Tibial artery (tissue), 4 donors: Measurements from ENCODE around the gene MRPS33.

ENCODE experiments used
- DNase-seq, 2 donors: peaks; one replicate each; pipeline ENCODE4 v3.0.0-alpha.2; 2019
- H3K27ac ChIP-seq, 2 donors: fragments of 200-600 bp; sonication (generic) in 1 of 2; 1 replicate in 1 of 2; 2 replicates in 1 of 2; pipeline ENCODE4 v1.5.1; 2018 to 2019; ENCODE audit warnings: mild to moderate bottlenecking in 1 of 2
- H3K27me3 ChIP-seq, 2 donors: fragments of 200-600 bp; sonication (generic) in 1 of 2; one replicate each; pipeline versions ENCODE4 v1.5.1 to v1.6.0; 2016 to 2019
- H3K36me3 ChIP-seq, 3 donors: fragments of 200-600 bp; sonication (generic) in 2 of 3; one replicate each; pipeline ENCODE4 v1.5.1; 2016 to 2019; ENCODE audit warnings: mild to moderate bottlenecking in 2 of 3
- H3K4me1 ChIP-seq, 4 donors: fragments of 200-600 bp; sonication (generic) in 2 of 4; 1 replicate in 3 of 4; 2 replicates in 1 of 4; pipeline ENCODE4 v1.5.1; 2016 to 2019
- H3K4me3 ChIP-seq, 2 donors: fragments of 200-600 bp; sonication (generic) in 1 of 2; 1 replicate in 1 of 2; 2 replicates in 1 of 2; pipeline ENCODE4 v1.5.1; 2018 to 2019; ENCODE audit warnings: mild to moderate bottlenecking in 2 of 2
- H3K9me3 ChIP-seq, 3 donors: fragments of 200-600 bp; sonication (generic) in 1 of 3; one replicate each; pipeline ENCODE4 v1.5.1; 2016 to 2019
- intact Hi-C: fragments of 100-400 bp; cut with DNase I; formaldehyde crosslinking; loops from one replicate; pipeline ENCODE4 v1.15.0; 2023; ENCODE audit warnings: low total_unique reads
- TF ChIP-seq, protein P1 (sequence below), 2 experiments: fragments of 200-600 bp in 1 of 2; fragments of 450-650 bp in 1 of 2; IDR thresholded peaks; one replicate each; pipeline ENCODE4 v1.5.1; 2017 to 2019; ENCODE audit warnings: antibody characterized with exemption in 2 of 2, mild to moderate bottlenecking in 1 of 2, moderate library complexity in 1 of 2

Gene MRPS33

DNA sequence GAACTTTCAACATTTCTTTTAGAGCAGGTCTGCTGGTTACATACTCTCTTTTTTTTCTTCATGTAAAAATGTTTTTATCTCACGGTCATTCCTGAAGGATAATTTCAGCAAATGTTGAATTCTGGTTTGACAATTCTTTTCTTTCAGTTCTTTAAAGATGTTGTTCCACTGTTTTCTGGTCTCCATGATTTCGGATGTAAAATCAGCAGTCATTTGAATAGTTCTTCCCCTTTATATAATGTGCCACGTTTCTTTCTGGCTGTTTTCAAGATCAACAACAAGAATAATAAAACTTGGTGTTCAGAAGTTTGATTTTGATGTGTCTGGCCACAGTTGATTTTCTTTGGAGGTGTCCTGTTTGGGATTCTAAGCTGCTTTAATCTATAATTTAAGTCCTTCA is 14.0 kb upstream of the MRPS33 start:
- Histone ChIP-seq H3K9me3 (peaks cover 0 to 7% (median 0%) of the 10 kb centered on the region in 3 donors), H3K36me3 (no peaks in the 10 kb centered on the region), H3K27me3 (no peaks in the 10 kb centered on the region), H3K4me1 (no peaks in the 10 kb centered on the region), H3K27ac (no peak overlapping the region), H3K4me3 (no peak overlapping the region)
- intact Hi-C loops = no loop called here
- TF ChIP-seq, protein P1, sequence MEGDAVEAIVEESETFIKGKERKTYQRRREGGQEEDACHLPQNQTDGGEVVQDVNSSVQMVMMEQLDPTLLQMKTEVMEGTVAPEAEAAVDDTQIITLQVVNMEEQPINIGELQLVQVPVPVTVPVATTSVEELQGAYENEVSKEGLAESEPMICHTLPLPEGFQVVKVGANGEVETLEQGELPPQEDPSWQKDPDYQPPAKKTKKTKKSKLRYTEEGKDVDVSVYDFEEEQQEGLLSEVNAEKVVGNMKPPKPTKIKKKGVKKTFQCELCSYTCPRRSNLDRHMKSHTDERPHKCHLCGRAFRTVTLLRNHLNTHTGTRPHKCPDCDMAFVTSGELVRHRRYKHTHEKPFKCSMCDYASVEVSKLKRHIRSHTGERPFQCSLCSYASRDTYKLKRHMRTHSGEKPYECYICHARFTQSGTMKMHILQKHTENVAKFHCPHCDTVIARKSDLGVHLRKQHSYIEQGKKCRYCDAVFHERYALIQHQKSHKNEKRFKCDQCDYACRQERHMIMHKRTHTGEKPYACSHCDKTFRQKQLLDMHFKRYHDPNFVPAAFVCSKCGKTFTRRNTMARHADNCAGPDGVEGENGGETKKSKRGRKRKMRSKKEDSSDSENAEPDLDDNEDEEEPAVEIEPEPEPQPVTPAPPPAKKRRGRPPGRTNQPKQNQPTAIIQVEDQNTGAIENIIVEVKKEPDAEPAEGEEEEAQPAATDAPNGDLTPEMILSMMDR (IDR thresholded peaks at IDR 0.05) = no peak
- no peak for DNase-seq

DNA sequence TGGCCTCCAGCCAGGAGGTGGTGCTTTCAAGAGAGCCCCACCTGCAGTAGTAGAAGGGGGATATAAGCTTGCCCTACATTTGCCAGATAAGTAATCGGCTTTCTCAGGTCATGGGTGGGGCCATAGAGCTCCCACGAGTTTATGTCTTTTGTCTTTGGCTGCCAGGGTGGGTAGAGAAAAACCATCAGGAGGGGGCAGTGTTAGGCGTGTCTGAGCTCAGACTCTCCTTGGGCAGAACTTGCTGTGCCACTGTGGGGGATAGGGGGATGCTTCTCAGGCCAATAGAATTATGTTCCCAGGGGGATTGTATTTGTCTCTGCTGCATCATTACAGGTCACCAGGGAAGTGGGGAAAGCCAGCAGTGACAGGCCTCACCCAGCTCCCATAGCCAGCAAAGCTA is 12.3 kb upstream of the MRPS33 start:
- TF ChIP-seq, protein P1 (IDR thresholded peaks at IDR 0.05) = no peak
- H3K9me3 ChIP-seq = peaks cover 0 to 7% (median 0%) of the 10 kb centered on the region in 3 donors
- intact Hi-C loops = no loop called here

DNA sequence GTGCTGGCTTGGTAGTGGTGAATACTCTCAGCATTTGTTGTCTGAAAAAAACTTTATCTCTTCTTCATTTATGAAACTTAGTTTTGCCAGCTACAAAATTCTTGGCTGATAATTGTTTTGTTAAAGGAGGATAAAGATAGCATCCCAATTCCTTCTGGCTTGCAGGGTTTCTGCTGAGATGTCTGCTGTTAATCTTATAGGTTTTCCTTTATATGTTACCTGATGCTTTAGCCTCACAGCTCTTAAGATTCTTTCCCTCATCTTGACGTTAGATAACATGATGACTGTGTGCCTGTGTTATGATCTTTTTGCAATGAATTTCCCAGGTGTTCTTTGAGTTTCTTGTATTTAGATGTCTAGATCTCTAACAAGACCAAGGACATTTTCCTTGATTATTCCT is 9.9 kb upstream of the MRPS33 start:
- no peak overlapping the region for H3K27ac ChIP-seq
- peaks cover 0 to under 1% of the 10 kb centered on the region in 2 donors for H3K27me3 ChIP-seq
- H3K36me3 ChIP-seq = no peaks in the 10 kb centered on the region
- intact Hi-C loops = no loop called here
- DNase-seq = no peak
- TF ChIP-seq, protein P1 (IDR thresholded peaks at IDR 0.05) = no peak
- no peaks in the 10 kb centered on the region for H3K4me1 ChIP-seq
- peaks cover 0 to 7% (median 0%) of the 10 kb centered on the region in 3 donors for H3K9me3 ChIP-seq
- no peak overlapping the region for H3K4me3 ChIP-seq

More for the DNA sequence above, 12.3 kb upstream of the MRPS33 start:
- H3K4me3 ChIP-seq = no peak overlapping the region
- no peaks in the 10 kb centered on the region for H3K4me1 ChIP-seq
- no peaks in the 10 kb centered on the region for H3K36me3 ChIP-seq
- H3K27me3 ChIP-seq = no peaks in the 10 kb centered on the region
- no peak for DNase-seq
- H3K27ac ChIP-seq = no peak overlapping the region

DNA sequence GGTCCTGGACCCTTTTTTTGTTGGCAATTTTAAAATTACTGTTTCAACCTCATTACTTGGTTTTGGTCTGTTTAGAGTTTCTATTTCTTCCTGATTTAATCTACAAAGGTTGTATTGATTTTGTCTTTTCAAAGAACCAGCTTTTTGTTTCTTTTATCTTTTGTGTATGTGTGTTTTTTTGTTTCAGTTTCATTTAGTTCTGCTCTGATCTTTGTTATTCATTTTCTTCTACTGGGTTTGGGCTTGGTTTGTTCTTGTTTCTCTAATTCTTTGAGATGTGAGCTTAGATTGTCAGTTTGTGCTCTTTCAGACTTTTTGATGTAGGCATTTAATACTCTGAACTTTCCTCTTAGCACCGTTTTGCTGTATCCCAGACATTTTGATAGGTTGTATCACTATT is 8.5 kb upstream of the MRPS33 start:
- no peak for DNase-seq
- H3K4me3 ChIP-seq = no peak overlapping the region
- H3K27me3 ChIP-seq = peaks cover 0 to 5% of the 10 kb centered on the region in 2 donors
- no peak overlapping the region for H3K27ac ChIP-seq
- H3K4me1 ChIP-seq = no peaks in the 10 kb centered on the region
- H3K36me3 ChIP-seq = no peaks in the 10 kb centered on the region
- intact Hi-C loops = no loop called here
- TF ChIP-seq, protein P1 (IDR thresholded peaks at IDR 0.05) = no peak
- peaks cover 0 to 5% (median 0%) of the 10 kb centered on the region in 3 donors for H3K9me3 ChIP-seq

DNA sequence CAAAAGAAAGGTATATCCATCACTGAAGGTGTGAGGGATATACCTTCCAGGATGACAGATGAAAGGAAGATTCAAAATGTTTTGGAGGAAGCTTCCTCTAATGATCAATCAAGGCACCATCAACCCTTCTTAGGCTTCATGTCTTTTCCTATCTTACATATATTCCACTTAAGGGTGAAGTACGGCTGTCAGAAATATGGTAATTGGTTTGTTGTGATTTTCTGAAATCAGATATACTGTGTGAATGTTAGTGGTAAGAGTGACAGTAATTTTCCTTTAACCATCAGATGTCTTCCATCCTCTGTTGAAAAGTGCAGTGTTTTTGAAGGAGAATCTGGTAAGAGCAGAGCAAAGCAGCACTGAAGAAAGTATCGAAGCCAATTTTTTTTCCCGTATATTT is 2.8 kb upstream of the MRPS33 start:
- H3K4me1 ChIP-seq = peaks cover 0 to 13% (median 7%) of the 10 kb centered on the region in 4 donors
- TF ChIP-seq, protein P1 (IDR thresholded peaks at IDR 0.05) = no peak
- peaks cover 0 to 5% (median 0%) of the 10 kb centered on the region in 3 donors for H3K9me3 ChIP-seq
- intact Hi-C loops = loop anchor here (5.0 to 10.0 kb wide), 2 partner anchors 93 to 720 kb away; partner anchors contain the start of genes BRAF and SSBP1
- no peak overlapping the region for H3K27ac ChIP-seq
- DNase-seq = no peak
- peaks cover 0 to 5% of the 10 kb centered on the region in 2 donors for H3K27me3 ChIP-seq
- H3K36me3 ChIP-seq = no peaks in the 10 kb centered on the region
- H3K4me3 ChIP-seq = no peak overlapping the region

DNA sequence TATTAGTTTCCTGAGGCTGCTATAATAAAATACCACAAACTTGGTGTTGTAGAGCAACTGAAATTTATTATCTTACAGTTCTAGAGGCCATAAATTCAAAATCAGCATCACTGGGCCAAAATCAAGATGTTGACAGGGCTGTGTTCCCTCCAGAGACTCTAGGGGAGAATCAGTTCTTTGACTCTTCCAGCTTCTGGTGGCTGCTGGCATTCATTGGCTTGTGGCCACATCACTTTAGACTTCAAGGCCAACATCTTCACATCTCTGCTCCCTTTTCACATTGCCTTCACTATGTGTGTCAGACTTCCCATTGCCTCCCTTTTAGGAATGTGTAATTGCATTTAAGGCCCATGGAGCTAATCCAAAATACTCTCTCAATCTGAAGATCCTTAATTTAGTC is 1.6 kb upstream of the MRPS33 start:
- Histone ChIP-seq H3K27ac (no peak overlapping the region), H3K27me3 (peaks cover 0 to 5% of the 10 kb centered on the region in 2 donors), H3K4me3 (no peak overlapping the region), H3K9me3 (peaks cover 0 to 5% (median 0%) of the 10 kb centered on the region in 3 donors), H3K4me1 (peaks cover 0 to 13% (median 7%) of the 10 kb centered on the region in 4 donors), H3K36me3 (no peaks in the 10 kb centered on the region)
- intact Hi-C loops = loop anchor here (5.0 to 10.0 kb wide), 2 partner anchors 92 to 721 kb away; partner anchors contain the start of genes BRAF and SSBP1
- no peak for DNase-seq
- TF ChIP-seq, protein P1 (IDR thresholded peaks at IDR 0.05) = no peak
